Endothelial cell of umbilical vein (primary cell): ENCODE data around the gene PRDX1. TPM values are rescaled to one million over a fixed set of nuclear protein-coding genes. Genes with fewer than 3 reads are reported as not detected.

ENCODE experiments used
- BruUV-seq: library from RNA; stranded (reverse); fragments of 400-500 nt; replicated peaks from 2 replicates; lab custom pipeline; 2021; lab: Mats Ljungman, UMichigan
- CTCF ChIA-PET: fragments of 300-600, 350-600 bp; sonication (Branson Sonifier 250); formaldehyde crosslinking; loops from one replicate; lab custom pipeline; 2021; ENCODE audit warnings: antibody characterized with exemption, inconsistent platforms; lab: Charles Lee
- POLR2A ChIA-PET: fragments of 300-600, 350-600 bp; sonication (Branson Sonifier 250); formaldehyde crosslinking; loops from one replicate; lab custom pipeline; 2021; ENCODE audit warnings: antibody characterized with exemption, inconsistent platforms; lab: Charles Lee
- DNase-seq: peaks from one replicate; pipeline ENCODE4 v3.0.0-alpha.2; 2011; ENCODE audit warnings: low read depth, low spot score
- FAIRE-seq: peaks from 2 replicates; lab custom pipeline; 2011; peaks lifted over from hg19 to GRCh38; lab: Jason Lieb, UNC
- H2AFZ ChIP-seq: 2 replicates; pipeline ENCODE4 v1.6.0; 2012; ENCODE audit warnings: low read depth, low read length, control low read depth, inconsistent platforms
- H3K27ac ChIP-seq: 2 replicates; pipeline ENCODE4 v1.5.1; 2011; ENCODE audit warnings: low read depth, mild to moderate bottlenecking, control low read depth, low read length, moderate library complexity; ENCODE audit not compliant: insufficient read depth
- H3K27me3 ChIP-seq, 2 experiments: 2 replicates each; pipeline versions ENCODE4 v1.6.0 to v1.6.1; 2011; ENCODE audit warnings: low read length in 2 of 2, mixed read lengths in 1 of 2; ENCODE audit not compliant: control insufficient read depth in 2 of 2, insufficient read depth in 2 of 2
- H3K36me3 ChIP-seq, 2 experiments: 2 replicates in 1 of 2; 3 replicates in 1 of 2; pipeline ENCODE4 v1.5.1; 2011; ENCODE audit warnings: low read length in 2 of 2, mild to moderate bottlenecking in 1 of 2, moderate library complexity in 1 of 2; ENCODE audit not compliant: control insufficient read depth in 2 of 2, insufficient read depth in 2 of 2; ENCODE audit errors: extremely low read depth in 1 of 2
- H3K4me1 ChIP-seq: 3 replicates; pipeline ENCODE4 v1.5.1; 2011; ENCODE audit warnings: mild to moderate bottlenecking, low read length; ENCODE audit not compliant: control insufficient read depth, insufficient read depth; ENCODE audit errors: extremely low read depth
- H3K4me2 ChIP-seq: 2 replicates; pipeline ENCODE4 v1.6.1; 2011; ENCODE audit warnings: low read length, control low read depth, mixed read lengths; ENCODE audit not compliant: insufficient read depth
- H3K4me3 ChIP-seq, 3 experiments: fragments of 200-600 bp in 1 of 3; sonication (generic), shearing (Covaris generic) in 1 of 3; replicated peaks in 1 of 3; 2 replicates each; pipeline ENCODE4 v1.5.1; 2011 to 2016; ENCODE audit warnings: control low read depth in 3 of 3, low read length in 3 of 3, mild to moderate bottlenecking in 2 of 3, inconsistent platforms in 1 of 3, low read depth in 1 of 3, moderate library complexity in 1 of 3; ENCODE audit not compliant: insufficient read depth in 1 of 3
- H3K79me2 ChIP-seq: 2 replicates; pipeline ENCODE4 v1.6.0; 2012; ENCODE audit warnings: low read length, inconsistent platforms; ENCODE audit not compliant: control insufficient read depth, insufficient read depth
- H3K9ac ChIP-seq: replicated peaks from 2 replicates; pipeline ENCODE3; 2011; ENCODE audit warnings: low read length, control low read depth; ENCODE audit not compliant: insufficient read depth; ENCODE audit errors: extremely low read depth
- H3K9me1 ChIP-seq: replicated peaks from 3 replicates; pipeline ENCODE4 v1.6.0; 2011; ENCODE audit warnings: mild to moderate bottlenecking, low read length; ENCODE audit not compliant: control insufficient read depth, insufficient read depth; ENCODE audit errors: extremely low read depth
- H3K9me3 ChIP-seq: replicated peaks from 2 replicates; pipeline ENCODE4 v1.5.1; 2012; ENCODE audit warnings: low read length, inconsistent platforms; ENCODE audit not compliant: control insufficient read depth, insufficient read depth
- H4K20me1 ChIP-seq: replicated peaks from 2 replicates; pipeline ENCODE3; 2011; ENCODE audit warnings: mild to moderate bottlenecking, low read length; ENCODE audit not compliant: control insufficient read depth, insufficient read depth; ENCODE audit errors: extremely low read depth
- CTCF ChIP-seq, 2 donors: IDR thresholded peaks; 1 replicate in 1 of 2; 2 replicates in 1 of 2; pipeline ENCODE4 v1.5.1; 2011; ENCODE audit warnings: low read length in 2 of 2, mild to moderate bottlenecking in 2 of 2, moderate library complexity in 2 of 2, control low read depth in 1 of 2, inconsistent platforms in 1 of 2, low read depth in 1 of 2; ENCODE audit not compliant: insufficient read depth in 1 of 2; ENCODE audit errors: extremely low read depth in 1 of 2
- EZH2 ChIP-seq: IDR thresholded peaks from 2 replicates; pipeline ENCODE4 v1.6.1; 2012; ENCODE audit warnings: borderline replicate concordance, low read depth, mild to moderate bottlenecking, moderate library complexity, low read length, inconsistent platforms; ENCODE audit not compliant: severe bottlenecking
- FOS ChIP-seq: IDR thresholded peaks from 2 replicates; pipeline ENCODE4 v1.6.1; 2011; ENCODE audit warnings: mild to moderate bottlenecking, low read length, moderate library complexity, borderline replicate concordance; ENCODE audit not compliant: insufficient read depth
- GATA2 ChIP-seq: IDR thresholded peaks from 2 replicates; pipeline ENCODE4 v1.7.0; 2011; ENCODE audit warnings: low read depth, mild to moderate bottlenecking, moderate library complexity, mixed read lengths, low read length; ENCODE audit not compliant: insufficient read length, insufficient read depth
- JUN ChIP-seq: IDR thresholded peaks from 2 replicates; pipeline ENCODE4 v1.6.1; 2011; ENCODE audit warnings: borderline replicate concordance, low read depth; ENCODE audit not compliant: insufficient read length, insufficient read depth
- MAX ChIP-seq: IDR thresholded peaks from 2 replicates; pipeline ENCODE4 v1.6.1; 2011; ENCODE audit not compliant: insufficient read depth, insufficient read length
- MYC ChIP-seq: IDR thresholded peaks from one replicate; pipeline ENCODE4 v1.6.1; 2011; ENCODE audit warnings: mild to moderate bottlenecking, low read depth, low read length
- dilution Hi-C: fragments of 300-500 bp; cut with MboI; formaldehyde crosslinking; loops from one replicate; pipeline ENCODE4 v1.15.0; 2019; ENCODE audit warnings: low sequenced_read_pairs; ENCODE audit not compliant: extremely low pct_ligation_motif_present
- intact Hi-C: fragments of 100-400 bp; cut with micrococcal nuclease; formaldehyde crosslinking; loops from one replicate; pipeline ENCODE4 v1.10.0; 2022
- polyA plus RNA-seq, 4 experiments: library from polyadenylated mRNA; depleted of rRNA in 3 of 4; stranded (reverse) in 3 of 4; unstranded in 1 of 4; fragments of >200 nt; gene quantifications; 2 replicates each; pipeline versions ENCODE4 v1.2.1 to v1.2.3, GENCODE V29; 2011 to 2012; ENCODE audit warnings: missing spikeins in 1 of 4
- total RNA-seq: library from RNA; stranded (reverse); gene quantifications from 2 replicates; pipeline ENCODE4 v1.2.3, GENCODE V29; 2021

Gene PRDX1
- total and polyA plus RNA-seq, 2 donors (not counting 3 experiments of a cell fraction or from before 2014, with no cell fraction given): 622 to 685 TPM

- no peak overlapping the region for H2AFZ ChIP-seq
- no TSS peak for BruUV-seq
- no peaks in the 10 kb centered on the region for H3K79me2 ChIP-seq
- dilution Hi-C loops (loop anchor here (25.0 kb wide), 1 partner anchor 130 kb away; no protein-coding TSS in a partner anchor), intact Hi-C loops (loop anchor here (1.0 to 10.0 kb wide), 3 partner anchors 133 to 658 kb away; no protein-coding TSS in a partner anchor)
- TF ChIP-seq MYC (no peak), EZH2 (no peak), MAX (no peak), JUN (no peak), CTCF (IDR thresholded peaks at IDR 0.05; ENCODE audit: extremely low read depth in 1 of 2, insufficient read depth in 1 of 2, low read depth in 1 of 2, low read length in 2 of 2) (no peak), FOS (no peak), GATA2 (no peak)
- no peak overlapping the region for H3K4me3 ChIP-seq
- H3K4me1 ChIP-seq: peaks cover 6% of the 10 kb centered on the region
- no peak overlapping the region for H3K4me2 ChIP-seq
- FAIRE-seq: no peak
- no peak for DNase-seq
- H3K27me3 ChIP-seq: peaks cover 8 to 10% of the 10 kb centered on the region in 2 experiments
- H3K9me3 ChIP-seq: no peaks in the 10 kb centered on the region
- no peaks in the 10 kb centered on the region for H4K20me1 ChIP-seq
- H3K9ac ChIP-seq: no peak overlapping the region
- POLR2A ChIA-PET: interaction anchor here (0.6 to 4.3 kb wide), 4 partner anchors 29 to 701 kb away, joined by 3 to 28 read pairs (median 5); partner anchors contain the start of gene PRDX1
- no peaks in the 10 kb centered on the region for H3K36me3 ChIP-seq
- CTCF ChIA-PET: interaction anchor here (0.8 to 9.8 kb wide), 24 partner anchors 9 to 656 kb away, joined by 3 to 457 read pairs (median 6); partner anchors contain the start of genes HECTD3, MUTYH, PRDX1 and TOE1
- H3K27ac ChIP-seq: no peak overlapping the region
- no peaks in the 10 kb centered on the region for H3K9me1 ChIP-seq
Observed at GRCh38 chr1:45492691-45493090, 29.0 kb downstream of the PRDX1 start.
